Kidney epithelial cell (primary cell): ENCODE measurements around the gene IFT74. TPM values are rescaled to one million over a fixed set of nuclear protein-coding genes. Genes with fewer than 3 reads are reported as not detected.

Source experiments
- DNase-seq: peaks from one replicate; pipeline ENCODE4 v3.0.0-alpha.2; 2010; ENCODE audit warnings: low read depth
- H3K27me3 ChIP-seq: 2 replicates; pipeline ENCODE4 v1.6.0; 2011; ENCODE audit warnings: low read length; ENCODE audit not compliant: control insufficient read depth, insufficient read depth
- H3K36me3 ChIP-seq: 2 replicates; pipeline ENCODE4 v1.5.1; 2011; ENCODE audit warnings: low read length; ENCODE audit not compliant: control insufficient read depth, insufficient read depth
- H3K4me3 ChIP-seq: 2 replicates; pipeline ENCODE4 v1.5.1; 2011; ENCODE audit warnings: low read depth, mild to moderate bottlenecking, control low read depth, low read length
- total RNA-seq: library from RNA; depleted of rRNA; stranded (reverse); fragments of >200 nt; gene quantifications from 2 replicates; pipeline ENCODE4 v1.2.3, GENCODE V29; 2015
- TF ChIP-seq, protein P1 (sequence below): IDR thresholded peaks from 2 replicates; pipeline ENCODE4 v1.5.1; 2011; ENCODE audit warnings: mild to moderate bottlenecking, moderate library complexity, low read length, control low read depth, inconsistent platforms; ENCODE audit not compliant: insufficient read depth, poor library complexity, severe bottlenecking

Gene IFT74
- total RNA-seq, 1 donor from 2014 or later = 17.5 TPM

DNA sequence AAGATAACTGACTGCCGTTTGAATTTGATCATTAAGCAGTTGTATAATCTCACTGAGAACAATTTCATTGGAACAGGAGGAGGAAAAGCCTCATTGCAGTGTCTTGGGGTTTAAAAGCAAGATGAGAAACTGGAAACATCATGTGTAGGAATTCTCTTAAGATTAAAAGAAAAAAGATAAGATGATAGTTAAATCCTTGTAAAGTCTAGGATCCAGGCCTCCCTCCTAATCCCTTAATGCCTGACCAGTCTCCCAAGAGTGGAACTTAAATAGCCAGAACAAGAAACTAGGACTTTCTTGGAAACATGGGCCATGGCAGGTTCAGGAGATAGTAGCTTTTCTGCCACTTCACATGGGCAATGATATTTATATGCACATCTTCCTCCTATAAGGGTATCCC is 86.3 kb downstream of the IFT74 start:
- TF ChIP-seq, protein P1, sequence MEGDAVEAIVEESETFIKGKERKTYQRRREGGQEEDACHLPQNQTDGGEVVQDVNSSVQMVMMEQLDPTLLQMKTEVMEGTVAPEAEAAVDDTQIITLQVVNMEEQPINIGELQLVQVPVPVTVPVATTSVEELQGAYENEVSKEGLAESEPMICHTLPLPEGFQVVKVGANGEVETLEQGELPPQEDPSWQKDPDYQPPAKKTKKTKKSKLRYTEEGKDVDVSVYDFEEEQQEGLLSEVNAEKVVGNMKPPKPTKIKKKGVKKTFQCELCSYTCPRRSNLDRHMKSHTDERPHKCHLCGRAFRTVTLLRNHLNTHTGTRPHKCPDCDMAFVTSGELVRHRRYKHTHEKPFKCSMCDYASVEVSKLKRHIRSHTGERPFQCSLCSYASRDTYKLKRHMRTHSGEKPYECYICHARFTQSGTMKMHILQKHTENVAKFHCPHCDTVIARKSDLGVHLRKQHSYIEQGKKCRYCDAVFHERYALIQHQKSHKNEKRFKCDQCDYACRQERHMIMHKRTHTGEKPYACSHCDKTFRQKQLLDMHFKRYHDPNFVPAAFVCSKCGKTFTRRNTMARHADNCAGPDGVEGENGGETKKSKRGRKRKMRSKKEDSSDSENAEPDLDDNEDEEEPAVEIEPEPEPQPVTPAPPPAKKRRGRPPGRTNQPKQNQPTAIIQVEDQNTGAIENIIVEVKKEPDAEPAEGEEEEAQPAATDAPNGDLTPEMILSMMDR = no peak
- no peak for DNase-seq
- no peaks in the 10 kb centered on the region for H3K36me3 ChIP-seq

DNA sequence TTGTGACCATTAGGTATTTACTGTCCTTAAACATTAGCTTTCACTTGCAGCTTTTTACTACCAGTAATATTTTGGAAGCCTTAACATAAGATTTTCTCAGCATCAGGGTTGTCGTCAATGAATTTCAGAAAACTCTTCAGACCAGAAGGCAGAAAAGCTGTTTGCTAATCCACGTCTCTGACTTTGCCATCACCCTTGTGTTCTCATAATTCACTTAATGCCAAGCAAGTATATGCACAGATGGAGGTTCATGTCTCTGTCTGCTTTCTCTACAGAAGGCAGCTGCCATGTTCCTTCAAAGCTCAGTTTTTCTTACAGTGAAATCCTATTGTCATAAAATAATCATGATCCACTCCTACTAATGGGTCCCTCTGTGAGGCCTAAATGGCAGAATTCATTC is 87.0 kb downstream of the IFT74 start:
- no peaks in the 10 kb centered on the region for H3K27me3 ChIP-seq
- no peak overlapping the region for H3K4me3 ChIP-seq
- H3K36me3 ChIP-seq = no peaks in the 10 kb centered on the region
- DNase-seq = no peak
- TF ChIP-seq, protein P1 = no peak

More for the DNA sequence above, 86.3 kb downstream of the IFT74 start:
- no peaks in the 10 kb centered on the region for H3K27me3 ChIP-seq
- H3K4me3 ChIP-seq = no peak overlapping the region

DNA sequence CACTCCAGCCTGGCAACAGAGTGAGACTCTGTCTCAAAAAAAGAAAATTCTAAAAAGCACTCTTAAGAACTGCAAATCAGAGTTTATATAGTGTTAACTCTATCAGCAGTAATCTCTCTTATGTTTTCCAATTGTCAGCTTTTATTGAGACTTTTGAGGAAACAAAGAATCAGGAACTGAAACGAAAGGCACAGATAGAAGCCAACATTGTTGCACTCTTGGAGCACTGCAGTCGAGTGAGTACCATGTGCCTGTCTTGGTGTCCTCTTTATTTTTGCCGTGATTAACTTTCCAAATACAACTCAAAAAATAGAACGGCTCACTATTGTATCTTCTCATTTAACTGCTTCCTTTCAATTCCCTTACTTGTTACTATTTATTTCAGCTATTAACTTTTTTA is 90.9 kb downstream of the IFT74 start:
- Histone ChIP-seq H3K27me3 (no peaks in the 10 kb centered on the region), H3K4me3 (no peak overlapping the region), H3K36me3 (no peaks in the 10 kb centered on the region)
- DNase-seq = no peak
- TF ChIP-seq, protein P1 = no peak

DNA sequence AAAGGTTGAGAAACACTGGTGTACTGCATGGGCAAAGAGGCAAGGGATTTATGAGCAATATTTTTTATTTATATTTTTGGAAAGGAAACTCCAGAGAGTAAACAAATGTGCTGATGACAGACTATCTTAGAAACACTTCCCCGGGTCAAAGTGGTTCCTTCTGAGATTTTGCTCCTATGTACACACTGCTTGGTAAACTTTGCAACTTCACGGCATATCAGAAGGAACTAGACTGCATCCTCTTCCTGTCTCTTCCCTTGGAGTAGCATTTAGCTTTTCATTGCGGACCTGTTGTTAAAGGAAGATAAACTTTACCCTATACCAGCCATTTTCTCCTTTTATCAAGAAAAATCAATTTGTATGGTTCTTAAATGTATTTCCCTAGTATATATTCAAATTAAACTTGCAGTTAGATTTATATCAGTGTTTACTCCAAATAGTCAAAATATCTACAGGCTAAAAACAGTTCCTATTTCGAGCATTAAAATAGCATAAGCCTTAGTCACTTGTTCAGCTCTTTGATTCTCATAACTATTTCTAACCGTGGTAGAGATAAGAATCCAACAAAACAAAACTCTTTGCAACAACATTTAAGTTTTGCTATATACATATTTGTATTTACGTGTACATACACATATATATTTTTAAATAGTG is 97.3 kb downstream of the IFT74 start:
- Histone ChIP-seq H3K36me3 (no peaks in the 10 kb centered on the region), H3K4me3 (no peak overlapping the region), H3K27me3 (no peaks in the 10 kb centered on the region)
- TF ChIP-seq, protein P1 = no peak
- no peak for DNase-seq

DNA sequence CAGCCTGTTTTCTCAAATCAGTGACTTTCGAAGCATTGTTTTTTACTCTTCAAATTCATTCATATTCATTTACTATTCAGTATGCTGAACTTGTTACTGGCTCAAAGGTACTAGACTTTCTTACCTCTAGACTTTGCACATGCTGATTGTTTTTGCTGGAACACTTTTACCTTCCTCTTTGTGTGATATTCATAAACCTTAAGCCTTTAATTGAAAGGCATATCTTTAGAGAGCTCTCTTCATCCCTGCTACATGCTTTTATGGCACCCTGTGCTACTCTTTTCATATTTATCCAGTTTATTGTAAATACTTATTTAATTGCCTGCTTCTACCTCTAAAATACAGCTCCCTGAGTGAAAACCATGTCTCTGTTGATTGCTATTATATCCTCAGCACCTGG is 97.9 kb downstream of the IFT74 start:
- Histone ChIP-seq H3K36me3 (no peaks in the 10 kb centered on the region), H3K27me3 (no peaks in the 10 kb centered on the region), H3K4me3 (no peak overlapping the region)
- no peak for DNase-seq
- TF ChIP-seq, protein P1 = no peak

DNA sequence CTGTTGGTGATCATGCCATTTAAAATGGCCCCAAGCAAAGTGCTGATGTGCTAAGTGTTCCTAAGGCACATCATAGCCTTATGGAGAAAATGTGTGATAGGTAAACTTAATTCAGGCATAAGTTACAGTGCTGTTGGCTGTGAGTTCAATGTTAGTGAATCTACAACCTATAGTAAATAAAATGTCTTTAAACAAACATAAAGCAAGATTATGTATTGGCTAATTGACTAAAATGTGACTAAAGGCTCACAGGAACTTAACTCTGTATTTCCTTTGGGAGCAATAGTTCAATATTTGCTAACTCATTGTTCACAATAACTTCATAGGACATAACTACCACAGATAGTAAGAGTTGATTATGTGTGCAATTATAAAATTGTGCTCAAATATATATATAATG is 98.6 kb downstream of the IFT74 start:
- Histone ChIP-seq H3K36me3 (no peaks in the 10 kb centered on the region), H3K4me3 (no peak overlapping the region), H3K27me3 (no peaks in the 10 kb centered on the region)
- no peak for DNase-seq
- TF ChIP-seq, protein P1 = no peak
